ENCODE data around the gene POLR1G.

Gene POLR1G

DNA sequence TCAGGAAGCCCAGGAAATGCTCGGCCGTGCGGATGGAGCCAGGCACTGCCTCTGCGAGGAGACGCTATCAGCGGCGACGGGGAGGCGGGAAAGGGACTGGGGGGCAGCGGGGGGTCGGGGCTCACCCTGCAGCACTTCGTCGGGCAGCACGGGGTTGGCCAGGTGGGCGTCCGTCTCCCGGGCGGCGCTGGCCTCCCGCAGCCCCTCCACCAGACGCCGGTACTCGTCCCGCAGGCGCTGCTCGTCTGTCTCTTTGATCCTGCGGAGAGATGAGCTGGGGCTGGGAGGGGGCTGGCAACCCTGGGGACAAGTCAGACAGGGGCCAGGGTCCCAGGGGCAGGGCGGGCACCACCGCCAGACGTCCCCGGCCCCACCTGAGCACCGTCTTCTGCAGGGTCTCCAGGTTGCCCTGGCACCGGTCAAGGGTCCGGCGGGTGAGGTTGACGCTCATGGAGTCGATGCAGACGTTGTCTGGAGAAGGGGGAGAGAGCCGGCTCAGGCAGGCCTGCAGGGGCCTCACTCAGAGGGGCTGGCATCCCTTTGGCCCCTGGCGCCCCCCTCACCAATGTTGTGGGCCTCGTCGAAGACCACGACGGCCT, 42.5 kb upstream of the POLR1G start:
- TF ChIP-seq, protein P1, sequence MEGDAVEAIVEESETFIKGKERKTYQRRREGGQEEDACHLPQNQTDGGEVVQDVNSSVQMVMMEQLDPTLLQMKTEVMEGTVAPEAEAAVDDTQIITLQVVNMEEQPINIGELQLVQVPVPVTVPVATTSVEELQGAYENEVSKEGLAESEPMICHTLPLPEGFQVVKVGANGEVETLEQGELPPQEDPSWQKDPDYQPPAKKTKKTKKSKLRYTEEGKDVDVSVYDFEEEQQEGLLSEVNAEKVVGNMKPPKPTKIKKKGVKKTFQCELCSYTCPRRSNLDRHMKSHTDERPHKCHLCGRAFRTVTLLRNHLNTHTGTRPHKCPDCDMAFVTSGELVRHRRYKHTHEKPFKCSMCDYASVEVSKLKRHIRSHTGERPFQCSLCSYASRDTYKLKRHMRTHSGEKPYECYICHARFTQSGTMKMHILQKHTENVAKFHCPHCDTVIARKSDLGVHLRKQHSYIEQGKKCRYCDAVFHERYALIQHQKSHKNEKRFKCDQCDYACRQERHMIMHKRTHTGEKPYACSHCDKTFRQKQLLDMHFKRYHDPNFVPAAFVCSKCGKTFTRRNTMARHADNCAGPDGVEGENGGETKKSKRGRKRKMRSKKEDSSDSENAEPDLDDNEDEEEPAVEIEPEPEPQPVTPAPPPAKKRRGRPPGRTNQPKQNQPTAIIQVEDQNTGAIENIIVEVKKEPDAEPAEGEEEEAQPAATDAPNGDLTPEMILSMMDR (IDR thresholded peaks at IDR 0.05; ENCODE audit: insufficient read depth, missing control alignments): no peak
- no peak for FAIRE-seq

DNA sequence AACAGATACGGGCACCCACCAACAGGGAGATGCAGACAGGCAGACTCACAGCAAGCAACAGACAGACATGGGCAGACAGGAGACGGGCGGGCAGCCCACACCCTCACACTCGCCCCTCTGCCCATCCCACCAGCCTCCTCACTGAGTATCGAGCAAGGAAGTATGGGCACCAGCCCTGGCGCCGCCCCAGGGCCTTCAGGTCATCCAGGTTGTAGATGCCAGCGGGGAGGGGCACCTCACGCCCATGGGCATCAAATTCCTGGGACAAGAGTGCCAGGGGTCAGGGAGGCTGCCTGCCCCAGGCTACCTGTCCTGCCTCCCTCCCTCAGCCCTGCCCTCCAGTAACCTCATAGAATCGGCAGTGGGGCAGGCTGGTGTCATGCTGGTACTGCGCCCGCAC, 41.7 kb upstream of the POLR1G start:
- TF ChIP-seq, protein P1 (IDR thresholded peaks at IDR 0.05; ENCODE audit: insufficient read depth, missing control alignments): no peak
- no peak for FAIRE-seq
- DNase-seq (ENCODE audit: insufficient read length, low spot score): no peak

More for the DNA sequence above, 42.5 kb upstream of the POLR1G start:
- DNase-seq (ENCODE audit: insufficient read length, low spot score): no peak

DNA sequence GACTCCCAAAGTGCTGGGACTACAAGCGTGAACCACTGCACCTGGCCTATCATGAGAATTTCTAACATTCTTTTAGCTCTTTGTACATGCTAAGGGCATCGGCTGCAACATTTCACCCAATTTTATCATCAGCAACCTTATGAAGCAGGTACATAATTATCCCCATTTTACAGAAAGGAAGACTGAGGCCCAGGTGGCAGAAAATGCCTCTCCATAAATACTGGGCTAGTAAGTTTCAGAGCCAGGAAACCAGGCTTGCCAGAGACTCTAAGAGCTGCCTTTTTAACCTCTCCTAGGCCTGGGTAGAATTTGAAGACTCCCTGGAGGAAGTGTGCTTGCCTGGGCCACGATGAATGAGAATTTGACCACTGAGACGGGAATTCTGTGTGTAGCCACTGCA, 38.3 kb upstream of the POLR1G start:
- TF ChIP-seq, protein P1 (IDR thresholded peaks at IDR 0.05; ENCODE audit: insufficient read depth, missing control alignments): no peak
- FAIRE-seq: no peak

DNA sequence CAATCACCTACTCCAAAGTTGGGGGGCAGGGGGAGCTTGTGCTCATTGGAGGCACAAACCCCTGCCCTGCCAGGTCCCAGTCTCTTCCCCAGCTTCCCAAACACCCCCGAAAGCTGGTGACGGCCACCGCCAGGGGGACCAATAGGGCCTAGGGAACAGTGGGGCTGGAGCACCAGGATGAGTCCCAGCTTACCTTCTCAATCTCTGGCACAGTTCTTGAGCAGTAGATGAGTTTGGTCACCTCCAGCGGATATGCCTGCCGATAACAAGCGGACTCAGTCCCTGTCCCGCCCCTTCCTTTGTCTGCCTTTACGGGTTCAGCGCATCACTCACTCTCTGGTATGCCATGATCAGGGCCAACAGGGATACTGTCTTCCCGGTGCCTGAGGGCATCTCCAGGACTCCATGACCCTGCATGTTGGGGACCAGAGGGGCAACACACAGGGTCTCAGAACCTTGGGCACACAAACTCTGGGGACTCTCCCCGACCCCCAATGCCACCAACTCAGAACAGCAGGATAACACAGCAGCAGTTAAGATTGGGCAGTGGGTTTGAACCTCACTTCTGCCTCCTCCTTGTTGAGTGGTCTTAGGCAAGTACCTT, 37.6 kb upstream of the POLR1G start:
- TF ChIP-seq, protein P1 (IDR thresholded peaks at IDR 0.05; ENCODE audit: insufficient read depth, missing control alignments): no peak
- DNase-seq (ENCODE audit: insufficient read length, low spot score) (no peak), FAIRE-seq (no peak)

More for the DNA sequence above, 38.3 kb upstream of the POLR1G start:
- DNase-seq (ENCODE audit: insufficient read length, low spot score): no peak

DNA sequence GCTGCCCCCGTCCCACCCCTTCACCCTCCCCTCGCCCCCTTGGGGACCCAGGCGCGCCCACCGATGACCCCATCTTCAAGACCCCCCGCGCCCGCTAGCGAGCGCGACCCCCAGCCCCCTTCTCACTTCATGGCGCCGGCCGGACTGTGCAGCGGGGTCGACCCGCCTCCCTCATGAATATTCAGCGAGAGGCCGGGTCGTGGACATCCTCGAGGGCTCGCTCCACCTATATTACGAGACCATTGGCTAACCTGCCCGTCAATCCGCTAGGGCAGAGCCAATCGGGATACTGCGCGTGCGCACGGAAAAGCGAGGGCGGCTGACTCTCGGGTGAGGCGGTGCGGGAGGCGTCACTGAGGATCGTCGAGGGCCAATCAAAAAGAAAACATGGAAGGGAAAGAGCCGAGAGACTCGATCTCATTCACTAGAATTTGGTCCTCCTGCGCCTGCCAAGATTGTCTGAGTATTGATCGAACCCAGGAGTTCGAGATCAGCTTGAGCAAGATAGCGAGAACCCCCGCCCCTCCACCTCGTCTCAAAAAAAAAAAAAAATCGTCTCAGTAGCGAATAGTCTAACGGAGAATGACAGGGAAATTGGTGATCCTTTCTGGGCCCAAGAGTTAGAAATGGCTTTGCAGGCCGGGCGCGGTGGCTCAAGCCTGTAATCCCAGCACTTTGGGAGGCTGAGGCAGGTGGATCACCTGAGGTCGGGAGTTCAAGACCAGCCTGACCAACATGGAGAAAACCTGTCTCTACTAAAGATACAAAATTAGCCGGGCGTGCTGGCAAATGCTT, 35.8 kb upstream of the POLR1G start, which contains the start of gene ERCC2:
Gene ERCC2, minus strand, starts transcription at position 164 of the 795 bp plus-strand sequence. Its CDS starts 33 bp downstream, at position 131.
- TF ChIP-seq, protein P1 (IDR thresholded peaks at IDR 0.05; ENCODE audit: insufficient read depth, missing control alignments): no peak
- DNase-seq (ENCODE audit: insufficient read length, low spot score) (peak; percentile 100), FAIRE-seq (no peak)

DNA sequence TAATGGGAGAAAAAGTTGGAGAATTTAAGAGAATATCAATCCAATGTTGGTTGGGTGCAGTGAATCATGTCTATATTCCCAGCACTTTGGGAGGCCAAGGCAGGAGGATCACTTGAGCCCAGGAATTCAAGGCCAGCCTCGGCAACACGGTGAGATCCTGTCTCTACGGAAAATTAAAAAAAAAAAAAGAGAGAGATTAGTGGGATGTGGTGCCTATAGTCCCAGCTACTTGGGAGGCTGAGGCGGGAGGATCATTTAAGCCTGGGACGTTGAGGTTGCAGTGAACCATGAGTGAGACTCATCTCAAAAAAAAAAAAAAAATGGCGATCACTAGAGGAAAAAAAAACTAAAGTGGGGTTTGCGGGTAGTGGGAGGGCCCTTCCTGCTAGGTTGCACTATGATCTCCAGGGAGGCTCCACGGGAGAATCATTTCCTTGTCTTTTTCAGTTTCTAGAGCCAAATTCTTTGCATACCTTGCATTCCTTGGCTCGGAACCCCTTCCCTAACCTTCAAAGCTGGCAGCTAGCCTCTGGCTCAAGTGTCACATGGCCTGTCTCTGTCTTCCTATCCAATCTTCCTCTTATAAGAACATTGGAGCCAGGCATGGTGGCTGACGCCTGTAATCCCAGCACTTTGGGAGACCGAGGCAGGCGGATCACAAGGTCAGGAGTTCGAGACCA, 30.3 kb upstream of the POLR1G start:
- no peak for DNase-seq (ENCODE audit: insufficient read length, low spot score)
- no peak for FAIRE-seq
- TF ChIP-seq, protein P1 (IDR thresholded peaks at IDR 0.05; ENCODE audit: insufficient read depth, missing control alignments): no peak
